Skin of body (tissue), 2 donors: ENCODE data around the gene PRPF6. TPM values are rescaled to one million over a fixed set of nuclear protein-coding genes. Genes with fewer than 3 reads are reported as not detected.
A peak's percentile ranks its signal among the peaks of the same experiment; 100 is the strongest.

Experiments used
- DNase-seq: peaks from one replicate; lab custom pipeline; 2025; lab: John Stamatoyannopoulos, UW
- total RNA-seq: library from RNA; depleted of rRNA; stranded (reverse); fragments of >200 nt; gene quantifications from one replicate; pipeline ENCODE4 v1.2.3, GENCODE V29; 2014

PRPF6 gene
- total RNA-seq, 1 donor from 2014 or later = 39.9 TPM

DNA sequence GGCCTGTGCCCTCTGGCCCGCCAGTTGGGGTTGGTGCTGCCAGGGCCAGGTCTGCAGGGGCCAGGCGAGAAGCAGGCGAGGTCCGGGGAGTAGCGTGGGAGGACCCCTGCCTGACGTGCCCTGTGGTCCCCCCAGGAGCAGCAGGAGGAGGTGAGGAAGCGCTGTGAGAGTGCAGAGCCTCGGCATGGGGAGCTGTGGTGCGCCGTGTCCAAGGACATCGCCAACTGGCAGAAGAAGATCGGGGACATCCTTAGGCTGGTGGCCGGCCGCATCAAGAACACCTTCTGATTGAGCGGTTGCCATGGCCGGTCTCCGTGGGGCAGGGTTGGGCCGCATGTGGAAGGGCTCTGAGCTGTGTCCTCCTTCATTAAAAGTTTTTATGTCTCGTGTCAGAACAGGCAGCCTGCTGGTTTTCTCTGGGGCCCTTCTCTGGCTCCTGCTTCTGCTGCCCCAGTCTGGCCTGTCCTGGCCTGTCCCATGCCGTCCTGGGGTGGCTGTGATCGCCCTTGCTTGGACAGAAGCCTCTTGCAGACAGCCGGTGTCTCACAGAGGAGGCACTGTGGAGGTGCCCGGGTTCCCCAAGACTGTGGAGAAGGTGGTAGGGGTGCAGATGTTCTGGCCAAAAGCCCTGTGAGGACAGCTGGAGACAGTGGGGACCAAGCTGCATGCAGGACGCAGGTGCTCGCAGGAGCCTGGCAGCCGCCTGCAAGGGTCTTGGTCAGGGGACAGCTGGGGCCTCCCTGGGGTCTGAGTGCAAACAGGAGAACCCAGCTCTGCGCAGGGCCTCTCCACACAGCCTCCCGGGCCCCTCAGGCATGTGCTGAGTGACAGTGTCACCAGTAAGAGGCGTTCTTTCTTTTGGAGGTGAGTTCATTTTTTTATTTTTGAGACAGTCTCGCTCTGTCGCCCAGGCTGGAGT lies 52.0 kb downstream of the PRPF6 start:
- DNase-seq = no peak

DNA sequence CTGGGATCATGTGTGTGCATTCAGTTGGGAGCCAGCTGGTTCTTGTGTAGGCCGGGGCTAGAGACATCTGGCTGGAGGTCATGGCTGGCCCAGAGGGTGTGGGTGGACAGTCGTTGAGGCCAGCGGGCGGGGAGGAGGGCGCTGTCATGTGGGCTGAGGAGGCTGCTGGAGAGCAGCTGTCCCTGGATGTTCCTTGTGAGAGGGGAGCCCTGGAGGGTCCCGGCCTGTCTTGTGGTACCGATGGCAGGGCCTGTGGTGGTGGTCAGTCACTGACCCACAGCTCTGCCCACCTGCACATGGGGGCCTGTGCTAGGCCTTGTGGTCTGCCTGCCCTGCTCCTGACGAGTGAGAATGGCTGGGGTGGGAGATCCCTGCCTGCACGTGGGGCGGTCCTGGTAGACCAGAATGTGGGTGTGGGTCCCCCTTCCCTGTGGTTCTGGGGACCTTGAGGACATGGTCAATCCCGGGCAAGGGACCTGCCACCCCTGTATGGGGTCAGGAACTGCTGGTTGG lies 53.1 kb downstream of the PRPF6 start:
- DNase-seq = no peak

DNA sequence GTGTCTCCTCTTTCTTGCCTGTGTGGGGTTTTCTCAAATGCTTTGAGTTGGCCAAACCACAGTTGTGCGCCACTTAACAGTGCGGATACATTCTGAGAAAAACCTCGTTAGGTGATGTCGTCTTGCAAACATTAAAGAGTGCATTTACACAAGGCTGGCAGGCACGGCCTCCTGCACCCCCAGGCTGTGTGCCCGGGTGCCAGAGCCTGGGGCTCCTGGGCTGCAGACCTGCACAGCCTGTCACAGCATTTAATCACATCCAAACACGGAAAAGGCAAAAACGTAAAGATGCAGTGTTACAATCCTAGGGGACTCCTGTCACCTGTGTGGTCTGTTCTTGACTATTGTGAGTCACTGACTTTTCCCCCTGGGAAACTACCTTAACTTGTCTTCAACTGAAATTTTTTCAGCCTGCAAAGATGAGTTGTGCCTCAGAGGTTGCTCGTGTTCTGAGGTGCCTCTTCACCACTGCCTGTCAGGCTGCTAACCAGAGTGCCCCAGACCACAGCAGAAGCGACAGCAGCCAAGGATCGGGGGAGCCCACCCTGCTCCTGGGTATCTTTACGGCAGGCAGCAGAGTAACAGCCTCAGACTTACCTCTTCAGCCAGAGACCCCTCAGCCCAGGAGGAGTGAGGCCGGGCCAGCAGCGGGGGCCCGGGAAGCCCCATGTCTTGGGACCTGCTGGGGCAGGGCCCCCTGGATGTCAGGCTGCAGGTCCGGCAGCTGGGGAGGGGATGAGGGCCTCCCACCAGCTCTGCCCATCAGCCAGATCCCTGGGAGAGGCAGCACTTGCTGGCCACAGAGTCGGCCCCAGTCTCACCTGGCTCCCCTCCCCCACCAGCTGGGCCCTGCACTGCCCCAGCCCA lies 54.4 kb downstream of the PRPF6 start:
- no peak for DNase-seq

DNA sequence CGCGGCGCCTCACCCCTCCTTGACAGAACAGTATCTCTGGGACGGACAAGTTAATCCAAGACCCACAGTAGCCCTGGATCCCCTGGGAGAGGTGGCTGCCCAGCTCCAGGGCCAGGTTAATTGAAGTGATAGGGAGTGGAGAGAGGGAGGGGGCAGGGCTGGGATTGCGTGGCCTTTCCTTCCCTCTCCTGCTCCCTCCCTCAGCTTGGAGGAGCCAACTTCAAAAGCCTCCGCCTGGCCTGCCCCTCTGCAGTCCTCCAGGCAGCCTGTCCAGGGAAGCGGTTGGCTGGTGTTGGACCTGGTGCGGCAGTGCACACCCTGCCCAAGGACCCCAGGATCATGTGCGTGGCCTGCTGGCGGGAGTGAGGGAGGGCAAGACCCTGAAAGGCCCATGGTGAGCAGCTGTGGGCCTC lies 55.0 kb downstream of the PRPF6 start, which contains the start of gene C20orf204:
Gene C20orf204 (plus strand): TSS at position 250 of the 413 bp plus-strand sequence. CDS start 142 bp downstream, at position 392.
- no peak for DNase-seq

DNA sequence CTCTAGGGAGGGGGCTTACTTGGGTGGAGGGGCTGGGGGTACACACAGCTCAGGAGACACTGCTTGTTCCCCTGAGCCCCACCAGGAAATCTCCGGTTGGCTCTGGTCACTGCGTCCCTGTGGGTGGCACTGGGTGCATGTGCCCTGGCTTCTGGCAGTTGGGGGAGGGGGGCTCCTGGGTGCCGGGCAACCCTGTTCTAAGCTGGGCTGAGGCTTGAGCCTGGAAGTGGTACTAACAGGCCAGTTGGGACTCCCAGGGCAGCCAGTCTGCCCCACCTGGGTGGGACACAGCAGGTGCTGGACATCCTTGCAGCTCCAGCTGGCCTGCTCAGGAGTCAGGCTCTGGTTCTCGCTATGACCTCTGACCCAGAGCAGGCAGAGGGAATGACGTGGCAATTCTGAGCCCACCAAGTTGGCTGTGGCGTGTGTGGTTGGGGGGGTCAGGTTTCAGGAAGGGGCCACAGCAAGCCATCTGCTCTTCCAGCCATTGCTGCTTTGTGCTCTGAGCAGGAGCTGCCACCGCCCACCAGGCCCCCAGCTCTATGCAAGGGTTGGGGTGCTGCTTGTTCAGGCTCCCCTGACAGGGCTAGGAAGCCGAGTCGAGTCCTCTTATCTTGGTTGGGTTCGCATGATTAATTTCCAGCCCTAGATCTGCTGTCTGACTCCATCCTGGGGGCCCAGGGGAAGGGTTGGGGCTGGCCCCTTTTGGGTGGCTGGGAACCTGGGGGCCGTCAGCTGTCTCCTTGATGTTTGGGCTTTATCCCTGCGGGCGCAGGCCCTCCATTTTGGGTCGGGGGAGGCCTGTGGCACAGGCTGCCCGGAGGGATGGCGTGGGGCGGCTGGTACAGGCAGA lies 55.6 kb downstream of the PRPF6 start:
- no peak for DNase-seq

DNA sequence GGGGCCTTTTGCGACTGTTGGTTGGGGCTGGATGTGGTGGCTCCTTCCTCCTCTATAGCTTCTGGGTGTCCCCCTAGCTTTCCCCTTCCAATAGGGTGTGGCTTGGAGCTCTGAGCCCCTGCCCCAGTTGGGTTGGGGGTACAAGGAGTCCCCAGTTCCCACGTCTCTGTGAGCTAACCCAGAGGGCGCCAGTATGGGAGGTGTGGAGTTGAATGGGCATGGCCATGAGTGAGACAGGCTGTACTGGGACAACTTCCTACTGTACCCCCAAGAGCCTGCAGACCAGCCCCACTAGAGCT lies 56.2 kb downstream of the PRPF6 start:
- DNase-seq = no peak

DNA sequence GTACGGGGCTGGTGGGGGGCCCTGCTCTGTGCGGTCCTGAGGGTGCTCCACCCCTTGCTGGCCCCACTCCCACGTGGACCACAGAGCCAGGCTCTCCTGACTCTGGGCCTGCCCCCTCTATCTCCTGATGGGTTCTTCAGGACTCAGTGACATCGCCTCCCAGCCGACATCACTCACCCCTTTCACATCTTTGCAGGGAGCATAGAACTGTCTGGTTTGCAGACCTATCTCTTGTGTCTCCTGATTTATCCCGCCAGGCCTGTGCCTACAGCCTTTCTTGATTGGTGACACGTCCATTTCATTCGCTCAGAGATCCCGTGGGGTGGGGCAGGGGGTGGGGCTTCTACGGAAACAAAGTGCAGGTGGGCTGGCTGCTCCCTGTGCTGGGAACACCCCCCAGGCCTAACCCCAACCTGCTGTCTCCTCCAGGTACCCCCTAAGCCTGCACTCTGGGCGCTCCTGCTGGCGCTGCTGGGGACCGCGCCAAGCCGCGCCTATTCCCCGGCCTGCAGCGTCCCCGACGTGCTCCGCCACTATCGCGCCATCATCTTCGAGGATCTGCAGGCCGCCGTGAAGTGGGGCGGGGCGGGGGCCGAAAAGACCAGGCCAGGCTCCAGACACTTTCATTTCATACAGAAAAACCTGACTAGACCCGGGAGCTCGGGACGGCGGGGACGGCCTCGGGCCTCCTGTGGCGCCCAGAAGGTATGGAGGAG lies 56.7 kb downstream of the PRPF6 start:
- no peak for DNase-seq

DNA sequence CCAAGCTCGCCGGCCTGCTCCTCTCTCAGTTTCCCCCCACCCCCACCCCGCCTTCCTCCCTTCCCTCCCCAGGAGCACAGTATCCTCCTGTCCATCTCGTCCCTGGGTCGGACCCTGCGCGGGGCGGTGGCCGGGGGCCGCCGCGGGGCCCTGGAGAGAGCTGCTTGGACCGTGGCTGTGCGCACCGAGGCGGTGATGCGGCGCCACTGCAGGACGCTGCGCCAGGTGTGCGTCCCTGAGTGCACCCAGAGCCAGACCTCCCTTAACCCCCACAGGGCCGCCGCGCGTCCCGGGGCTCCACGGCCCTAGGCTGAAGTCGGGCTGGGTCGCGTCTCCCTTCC lies 57.3 kb downstream of the PRPF6 start:
- DNase-seq = no peak

DNA sequence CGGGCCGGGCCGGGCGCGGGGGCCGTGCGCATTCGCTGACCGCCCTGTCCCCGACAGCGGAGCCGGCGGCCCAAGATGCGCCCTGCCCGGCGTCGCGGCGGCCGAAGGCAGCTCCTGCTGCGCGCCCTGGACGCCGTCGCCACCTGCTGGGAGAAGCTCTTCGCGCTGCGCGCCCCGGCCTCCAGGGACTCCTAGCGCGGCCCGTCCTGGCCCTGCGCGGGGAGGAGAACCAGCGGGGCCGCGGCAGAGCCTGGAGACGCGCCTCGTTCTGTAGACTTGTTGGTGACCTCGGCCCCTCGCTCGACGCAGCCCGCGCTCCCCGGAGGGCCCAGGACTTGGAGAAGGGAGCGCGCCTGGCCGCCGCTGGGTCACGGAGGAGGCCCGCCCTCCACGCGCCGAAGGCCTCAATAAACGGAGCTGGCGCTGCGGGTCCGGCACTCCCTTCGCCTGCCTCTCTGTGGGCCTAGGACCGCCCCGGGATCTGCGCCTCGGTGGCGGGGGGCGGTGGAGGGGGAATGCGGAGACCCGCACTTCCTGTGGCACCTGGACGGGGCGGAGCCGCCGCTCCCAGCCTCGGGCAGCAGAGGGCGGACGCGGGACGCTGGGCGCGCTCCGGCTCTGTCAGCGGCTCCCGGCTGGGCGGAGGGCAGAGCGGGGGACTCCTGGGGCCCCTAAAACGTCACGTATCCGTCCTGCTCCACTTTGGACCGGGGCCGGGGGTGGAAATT lies 57.8 kb downstream of the PRPF6 start:
- DNase-seq = peak; percentile 32

DNA sequence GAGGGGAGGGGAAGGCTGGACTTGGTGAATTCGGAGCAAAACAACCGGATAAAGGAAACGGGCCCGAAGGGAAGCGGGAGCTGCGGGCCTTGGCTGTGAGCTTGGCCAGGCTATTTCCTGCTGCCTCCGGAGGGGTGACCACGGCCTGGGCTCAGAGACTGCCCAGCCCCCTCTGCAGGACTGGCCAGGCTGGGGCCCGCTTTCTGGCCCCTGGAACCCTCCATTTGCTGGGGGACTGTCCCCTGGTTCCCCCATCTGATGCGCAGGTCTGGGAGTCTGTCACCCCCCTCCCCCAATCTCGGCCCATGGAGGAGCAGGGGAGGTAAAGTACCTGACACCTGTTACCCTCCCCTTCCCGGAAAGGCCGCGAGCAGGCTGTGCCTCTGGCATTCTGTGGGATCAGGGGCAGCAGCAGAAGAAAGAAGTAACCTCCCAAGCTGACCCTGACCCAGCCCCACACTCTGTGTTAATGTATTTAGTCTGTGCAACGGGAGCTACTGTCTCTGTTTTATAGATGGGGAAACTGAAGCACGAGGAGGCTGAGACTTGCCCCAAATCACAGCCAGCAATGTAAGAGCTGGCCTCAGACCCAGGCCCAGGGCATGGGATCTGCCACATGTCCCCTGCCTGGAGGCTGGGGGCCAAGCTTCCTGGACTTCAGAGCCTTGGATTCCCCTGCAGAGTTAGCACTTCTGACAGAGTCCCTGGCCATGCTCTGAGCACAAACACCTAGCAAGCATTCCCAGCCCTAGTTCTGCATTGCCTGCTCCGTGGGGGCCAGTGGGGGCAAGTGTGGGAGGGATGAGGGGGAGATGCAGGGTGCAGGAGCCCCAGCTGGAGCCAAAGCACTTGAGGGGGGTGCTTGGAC lies 58.6 kb downstream of the PRPF6 start:
- DNase-seq = no peak

DNA sequence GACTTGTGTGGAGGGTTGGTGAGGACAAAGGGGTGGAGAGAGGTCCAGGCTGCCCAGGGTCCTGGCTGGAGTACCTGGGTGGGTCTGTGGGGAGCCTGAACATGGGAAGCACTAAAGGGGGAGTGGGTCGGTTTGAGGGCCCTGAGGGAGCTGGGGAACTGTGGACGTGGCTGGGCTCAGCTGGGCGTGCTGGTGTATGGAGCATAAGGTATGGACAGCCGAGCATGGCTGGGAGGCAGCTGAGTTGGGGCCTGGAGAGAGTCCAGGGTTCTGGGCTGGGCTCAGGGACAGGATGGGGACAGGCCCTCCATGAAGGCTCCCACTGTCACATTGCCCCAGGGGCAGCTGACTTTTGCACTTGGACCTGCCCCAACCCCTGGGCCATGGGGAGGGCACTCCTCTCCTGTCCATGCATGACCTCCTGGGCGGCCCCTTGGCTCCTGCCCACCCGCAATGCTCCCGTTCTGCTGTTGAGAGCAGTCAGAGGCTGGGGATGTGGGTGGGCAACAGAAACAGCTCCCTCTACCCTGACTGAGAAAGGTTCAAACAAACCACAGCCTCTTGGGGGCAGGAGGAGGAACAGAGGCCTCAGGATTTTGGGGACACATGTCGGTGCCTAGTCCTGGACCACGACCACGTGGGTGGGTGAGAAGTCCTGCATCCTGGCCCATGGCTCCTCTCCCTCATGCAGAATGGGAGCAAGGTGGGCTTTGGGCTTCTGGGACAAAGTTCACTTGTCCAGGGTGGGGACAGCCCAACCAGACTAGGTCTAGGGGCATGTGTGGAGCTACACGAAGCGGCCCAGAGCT lies 59.5 kb downstream of the PRPF6 start:
- no peak for DNase-seq

DNA sequence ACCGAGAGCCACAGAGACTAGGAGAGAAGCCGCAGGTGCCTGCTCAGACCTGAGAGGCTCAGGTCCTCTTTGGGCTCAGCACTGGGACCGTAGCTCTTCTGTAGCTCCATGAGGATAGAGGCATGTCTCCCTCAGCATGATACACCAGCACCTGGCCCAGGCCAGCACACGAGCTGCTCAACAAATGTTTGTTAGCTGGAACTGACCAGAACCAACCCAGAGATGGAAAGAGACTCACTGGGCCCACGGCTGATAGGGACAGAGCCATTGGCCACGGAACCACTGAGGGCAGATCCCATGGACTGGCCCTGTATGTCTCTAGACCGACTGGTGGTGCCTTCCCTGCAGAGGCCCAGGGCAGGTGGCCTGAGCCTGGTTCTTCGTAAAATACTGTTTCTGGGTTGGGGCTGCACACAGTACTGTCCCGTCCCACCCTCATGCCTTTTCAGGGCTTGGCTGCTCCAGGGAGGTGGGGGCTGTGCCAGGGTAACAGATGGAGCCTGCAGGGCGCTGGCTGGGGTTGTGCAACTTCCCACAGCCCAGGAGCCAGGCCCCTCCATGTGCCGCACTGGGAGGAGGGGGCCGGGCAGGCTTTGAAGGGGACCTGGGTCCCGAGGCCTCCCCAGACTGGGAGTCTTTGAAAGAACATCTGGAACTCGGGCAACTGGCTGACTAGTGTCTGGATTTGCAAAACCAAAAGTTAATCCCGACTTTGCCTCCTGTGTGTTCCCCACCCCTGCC lies 60.3 kb downstream of the PRPF6 start:
- DNase-seq = no peak

DNA sequence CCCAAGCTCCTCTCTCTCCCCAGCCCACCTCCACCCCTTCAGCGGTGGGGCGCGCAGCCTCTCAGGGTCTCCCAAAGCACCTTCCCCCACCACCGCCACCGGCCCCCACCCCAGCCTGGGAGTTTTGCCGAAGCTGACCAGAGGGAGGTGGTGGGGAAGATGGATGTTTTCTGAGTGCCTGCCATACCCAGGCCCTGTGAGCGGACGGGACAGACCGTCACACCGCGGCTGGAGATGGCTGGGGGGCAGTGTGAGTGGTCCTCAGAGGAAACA lies 60.8 kb downstream of the PRPF6 start:
- DNase-seq = no peak

DNA sequence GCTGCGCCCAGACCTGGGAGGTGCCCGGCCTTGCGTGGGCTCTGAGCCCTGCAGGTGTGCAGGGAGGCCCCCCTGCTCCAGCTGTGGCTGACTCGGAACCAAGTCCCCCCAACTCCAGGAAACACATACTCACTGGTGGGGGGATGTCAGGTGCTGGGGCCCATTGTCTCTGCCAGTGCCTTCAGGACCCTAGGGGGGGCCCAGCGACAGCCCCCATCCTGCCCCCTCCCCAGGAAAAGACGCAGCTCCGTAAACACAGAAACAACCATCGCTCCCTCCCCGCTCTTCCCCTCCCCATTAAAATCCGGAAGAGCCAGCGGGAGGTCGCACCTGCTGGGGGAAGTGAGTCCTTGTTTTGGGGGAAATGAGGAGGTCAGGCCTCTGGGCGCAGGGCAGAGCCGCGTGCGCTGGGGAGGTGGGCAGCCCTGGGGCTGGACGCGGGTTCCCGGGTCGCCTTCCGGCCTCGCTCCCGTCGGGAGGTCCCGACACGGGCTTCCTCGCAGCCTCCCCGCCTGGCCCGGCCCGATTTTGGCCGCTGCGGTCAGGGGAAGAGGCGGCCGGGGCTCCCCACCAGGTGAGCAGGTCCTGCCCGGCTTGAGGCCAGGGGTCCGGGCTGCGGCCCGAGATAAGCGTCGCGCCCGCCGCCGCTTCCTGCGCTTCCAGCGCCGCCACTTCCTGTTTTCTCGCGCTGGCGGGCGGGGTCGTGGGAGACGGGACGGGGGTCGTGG lies 61.3 kb downstream of the PRPF6 start:
- DNase-seq = no peak

DNA sequence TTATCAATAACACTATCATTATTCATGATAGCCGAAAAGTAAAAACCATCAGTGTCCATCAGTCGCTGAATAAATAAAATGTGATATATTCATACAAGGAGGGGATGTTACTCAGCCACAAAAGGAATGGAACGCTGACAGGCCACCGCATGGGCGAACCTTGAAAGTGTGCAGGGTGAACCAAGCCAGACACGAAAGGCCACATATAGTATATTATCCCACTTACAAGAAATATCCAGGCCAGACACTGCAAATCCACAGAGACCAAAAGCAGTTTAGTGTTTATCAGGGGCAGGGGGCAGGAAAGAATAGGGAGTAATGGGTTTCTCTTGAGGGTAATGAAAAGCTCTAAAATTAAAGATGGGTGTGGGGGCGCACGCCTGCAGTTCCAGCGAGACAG lies 62.8 kb downstream of the PRPF6 start:
- no peak for DNase-seq

DNA sequence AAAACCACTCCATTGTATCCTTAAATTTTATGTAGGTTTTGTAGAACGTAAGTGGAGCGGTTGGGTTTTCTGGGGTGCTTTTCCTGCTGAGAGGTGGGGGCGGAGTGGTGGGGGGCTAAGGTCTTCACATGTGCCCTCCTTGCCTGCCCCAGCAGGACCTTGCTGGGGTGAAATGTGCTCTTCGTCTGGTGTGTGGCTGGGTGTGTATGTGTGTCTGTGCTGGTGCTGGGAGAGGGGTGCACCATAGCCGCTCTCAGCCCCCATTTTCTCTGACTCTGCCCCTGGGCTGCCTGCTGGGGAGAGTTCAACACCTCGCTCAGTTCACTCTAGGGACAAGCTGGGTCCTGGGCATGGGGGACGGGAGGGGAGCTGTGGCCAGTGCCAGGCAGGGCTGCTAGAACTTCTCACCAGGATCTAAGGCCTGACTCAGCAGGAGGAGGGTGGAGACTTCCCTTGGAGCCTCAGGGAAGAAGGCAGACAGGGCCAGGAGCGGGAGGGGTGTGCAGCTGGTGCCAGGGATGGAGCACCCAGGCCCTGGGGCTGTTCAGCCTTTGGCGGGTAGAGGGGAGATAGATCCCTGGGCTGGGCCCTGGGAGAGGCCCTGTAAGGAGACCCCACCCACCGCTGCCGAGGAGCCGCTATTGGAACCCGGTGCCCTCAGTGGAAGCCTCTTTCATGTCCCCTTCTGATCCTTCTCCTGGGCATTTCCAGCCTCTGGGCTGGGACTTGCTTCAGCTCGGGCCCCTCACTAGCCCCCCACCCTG lies 63.7 kb downstream of the PRPF6 start:
- DNase-seq = no peak
